Measurements from ENCODE around the gene PICALM. TPM values are rescaled to one million over a fixed set of nuclear protein-coding genes. Genes with fewer than 3 reads are reported as not detected.
"Not testable (repeated sequence)": the region's sequence is repeated elsewhere in the genome, so short reads cannot be mapped to it uniquely, and the experiment has no call there.

Gene PICALM
- total RNA-seq, 3 donors from 2014 or later (not counting 1 experiment from before 2014, with no cell fraction given): 262 to 291 (median 285) TPM

DNA sequence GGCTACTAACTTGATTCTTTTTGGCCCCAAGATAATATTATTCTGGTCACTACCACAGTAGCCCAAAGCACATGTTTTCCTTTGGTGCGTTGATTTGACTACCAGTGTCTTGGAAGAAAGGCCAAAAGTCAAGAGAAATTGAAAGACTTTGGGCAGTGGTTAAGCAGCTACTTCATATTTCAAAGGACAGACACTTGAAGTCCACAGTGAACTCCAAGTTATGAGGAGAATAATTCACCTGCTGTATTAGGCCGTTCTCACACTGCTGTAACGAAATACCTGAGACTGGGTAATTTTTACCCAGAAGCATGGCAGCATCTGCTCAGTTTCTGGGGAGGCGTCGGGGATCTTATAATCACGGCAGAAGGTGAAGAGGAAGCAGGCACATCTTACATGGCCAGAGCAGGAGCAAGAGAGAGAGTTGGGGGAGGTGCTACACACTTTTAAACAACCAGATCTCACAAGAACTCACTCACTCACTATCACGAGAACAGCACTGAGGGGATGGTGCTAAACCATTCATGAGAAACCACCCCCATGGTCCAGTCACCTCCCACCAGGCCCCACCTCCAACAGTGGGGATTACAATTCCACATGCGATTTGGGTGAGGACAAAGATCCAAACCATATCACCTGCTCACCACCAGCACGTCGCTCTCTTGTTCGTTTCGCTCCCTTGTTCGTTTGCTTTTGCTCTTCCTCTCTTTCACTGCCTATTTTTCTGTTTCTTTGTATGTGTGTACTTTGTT lies 40.2 kb upstream of the PICALM start:
- Mint-ChIP-seq H3K4me3 (no peak overlapping the region), H3K36me3 (no peaks in the 10 kb centered on the region), H3K27me3 (ENCODE audit: low read depth in 2 of 2) (peaks cover 0 to 3% of the 10 kb centered on the region in 2 donors), H3K27ac (peak overlapping the region in 1 of 2 donors; percentile 27), H3K9me3 (no peaks in the 10 kb centered on the region), H3K4me1 (peaks cover 11 to 13% of the 10 kb centered on the region in 2 donors)
- H3K4me1 ChIP-seq (ENCODE audit: control insufficient read depth, insufficient read depth, low read length): no peaks in the 10 kb centered on the region
- ATAC-seq (no peak), DNase-seq (no peak)
- no peak overlapping the region for H3K27ac ChIP-seq (ENCODE audit: low read length)
- H3K36me3 ChIP-seq (ENCODE audit: control insufficient read depth, insufficient read depth, low read length): no peaks in the 10 kb centered on the region
- 92% methylated on average over 11 of the region's 13 CpGs for WGBS (ENCODE audit: insufficient coverage)
- intact Hi-C loops (cut with micrococcal nuclease): no loop called here
- no peaks in the 10 kb centered on the region for H3K9me3 ChIP-seq (ENCODE audit: control insufficient read depth, insufficient read depth, low read length)
- H3K4me3 ChIP-seq (ENCODE audit: low read length): no peak overlapping the region
- TF ChIP-seq, protein P1, sequence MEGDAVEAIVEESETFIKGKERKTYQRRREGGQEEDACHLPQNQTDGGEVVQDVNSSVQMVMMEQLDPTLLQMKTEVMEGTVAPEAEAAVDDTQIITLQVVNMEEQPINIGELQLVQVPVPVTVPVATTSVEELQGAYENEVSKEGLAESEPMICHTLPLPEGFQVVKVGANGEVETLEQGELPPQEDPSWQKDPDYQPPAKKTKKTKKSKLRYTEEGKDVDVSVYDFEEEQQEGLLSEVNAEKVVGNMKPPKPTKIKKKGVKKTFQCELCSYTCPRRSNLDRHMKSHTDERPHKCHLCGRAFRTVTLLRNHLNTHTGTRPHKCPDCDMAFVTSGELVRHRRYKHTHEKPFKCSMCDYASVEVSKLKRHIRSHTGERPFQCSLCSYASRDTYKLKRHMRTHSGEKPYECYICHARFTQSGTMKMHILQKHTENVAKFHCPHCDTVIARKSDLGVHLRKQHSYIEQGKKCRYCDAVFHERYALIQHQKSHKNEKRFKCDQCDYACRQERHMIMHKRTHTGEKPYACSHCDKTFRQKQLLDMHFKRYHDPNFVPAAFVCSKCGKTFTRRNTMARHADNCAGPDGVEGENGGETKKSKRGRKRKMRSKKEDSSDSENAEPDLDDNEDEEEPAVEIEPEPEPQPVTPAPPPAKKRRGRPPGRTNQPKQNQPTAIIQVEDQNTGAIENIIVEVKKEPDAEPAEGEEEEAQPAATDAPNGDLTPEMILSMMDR (IDR thresholded peaks at IDR 0.05): no peak
- no peaks in the 10 kb centered on the region for H3K27me3 ChIP-seq (ENCODE audit: control insufficient read depth, insufficient read depth, low read length)

DNA sequence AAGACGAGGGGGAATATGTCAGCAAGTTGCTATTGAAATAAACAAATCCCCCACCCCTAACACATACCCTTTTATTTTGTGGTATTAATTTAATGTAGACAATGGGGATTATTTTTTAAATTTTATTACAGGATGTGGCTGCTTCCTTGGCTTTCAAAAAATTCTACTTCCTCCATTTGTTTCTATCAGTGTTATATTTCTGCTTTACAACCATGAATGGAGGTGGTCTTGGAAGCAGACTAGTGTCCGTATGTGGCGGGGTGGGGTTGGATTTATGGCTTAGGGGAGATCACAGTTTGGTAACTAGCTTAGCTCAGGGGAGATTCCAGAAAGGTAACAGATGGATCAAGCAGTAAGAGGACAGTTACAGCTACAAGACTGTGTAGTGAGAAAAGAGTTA lies 39.3 kb upstream of the PICALM start:
- no peak overlapping the region for H3K27ac ChIP-seq (ENCODE audit: low read length)
- WGBS (ENCODE audit: insufficient coverage): 62% methylated on average over 2 of the region's 3 CpGs
- H3K27me3 ChIP-seq (ENCODE audit: control insufficient read depth, insufficient read depth, low read length): no peaks in the 10 kb centered on the region
- no peak overlapping the region for H3K4me3 ChIP-seq (ENCODE audit: low read length)
- Mint-ChIP-seq H3K27me3 (ENCODE audit: low read depth in 2 of 2) (no peaks in the 10 kb centered on the region), H3K4me1 (peaks cover 11 to 13% of the 10 kb centered on the region in 2 donors), H3K27ac (no peak overlapping the region), H3K9me3 (no peaks in the 10 kb centered on the region), H3K4me3 (no peak overlapping the region), H3K36me3 (no peaks in the 10 kb centered on the region)
- TF ChIP-seq, protein P1 (IDR thresholded peaks at IDR 0.05): no peak
- DNase-seq: no peak
- no peak for ATAC-seq
- intact Hi-C loops (cut with micrococcal nuclease): no loop called here
- no peaks in the 10 kb centered on the region for H3K4me1 ChIP-seq (ENCODE audit: control insufficient read depth, insufficient read depth, low read length)
- H3K36me3 ChIP-seq (ENCODE audit: control insufficient read depth, insufficient read depth, low read length): no peaks in the 10 kb centered on the region
- no peaks in the 10 kb centered on the region for H3K9me3 ChIP-seq (ENCODE audit: control insufficient read depth, insufficient read depth, low read length)

DNA sequence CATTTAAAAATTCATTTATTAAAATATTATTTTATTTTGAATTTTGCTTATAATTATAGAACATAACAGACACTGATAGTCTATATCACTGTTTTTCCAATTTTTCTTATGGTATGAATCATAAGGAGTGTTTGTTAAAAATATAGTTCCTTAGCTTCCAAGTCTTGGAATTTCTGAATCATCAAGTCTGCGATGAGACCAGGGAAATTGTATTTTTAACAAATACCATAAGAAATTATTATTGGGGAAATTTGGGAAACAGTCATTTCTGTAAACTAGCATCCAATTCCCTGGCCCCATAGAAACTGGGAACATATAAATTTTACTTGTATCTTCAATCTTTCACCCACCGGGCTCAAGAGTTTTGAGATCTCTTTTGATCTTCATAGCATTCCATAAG lies 38.0 kb upstream of the PICALM start:
- Histone ChIP-seq H3K9me3 (ENCODE audit: control insufficient read depth, insufficient read depth, low read length) (no peaks in the 10 kb centered on the region), H3K27me3 (ENCODE audit: control insufficient read depth, insufficient read depth, low read length) (no peaks in the 10 kb centered on the region), H3K4me3 (ENCODE audit: low read length) (no peak overlapping the region), H3K4me1 (ENCODE audit: control insufficient read depth, insufficient read depth, low read length) (no peaks in the 10 kb centered on the region), H3K36me3 (ENCODE audit: control insufficient read depth, insufficient read depth, low read length) (no peaks in the 10 kb centered on the region), H3K27ac (ENCODE audit: low read length) (no peak overlapping the region)
- no peaks in the 10 kb centered on the region for H3K9me3 Mint-ChIP-seq
- H3K4me3 Mint-ChIP-seq: no peak overlapping the region
- WGBS (ENCODE audit: insufficient coverage): 100% methylated on average over 1 of the region's 2 CpGs
- intact Hi-C loops (cut with micrococcal nuclease): no loop called here
- H3K27ac Mint-ChIP-seq: no peak overlapping the region
- DNase-seq (no peak), ATAC-seq (no peak)
- peaks cover 11 to 13% of the 10 kb centered on the region in 2 donors for H3K4me1 Mint-ChIP-seq
- no peaks in the 10 kb centered on the region for H3K36me3 Mint-ChIP-seq
- TF ChIP-seq, protein P1 (IDR thresholded peaks at IDR 0.05): no peak
- H3K27me3 Mint-ChIP-seq (ENCODE audit: low read depth in 2 of 2): no peaks in the 10 kb centered on the region

DNA sequence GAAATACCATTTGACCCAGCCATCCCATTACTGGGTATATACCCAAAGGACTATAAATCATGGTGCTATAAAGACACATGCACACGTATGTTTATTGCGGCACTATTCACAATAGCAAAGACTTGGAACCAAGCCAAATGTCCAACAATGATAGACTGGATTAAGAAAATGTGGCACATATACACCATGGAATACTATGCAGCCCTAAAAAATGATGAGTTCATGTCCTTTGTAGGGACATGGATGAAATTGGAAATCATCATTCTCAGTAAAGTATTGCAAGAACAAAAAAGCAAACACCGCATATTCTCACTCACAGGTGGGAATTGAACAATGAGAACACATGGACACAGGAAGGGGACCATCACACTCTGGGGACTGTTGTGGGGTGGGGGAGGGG lies 37.1 kb upstream of the PICALM start:
- H3K27ac Mint-ChIP-seq; intact Hi-C loops (cut with micrococcal nuclease); H3K27ac ChIP-seq (ENCODE audit: low read length); H3K4me3 ChIP-seq (ENCODE audit: low read length); H3K9me3 ChIP-seq (ENCODE audit: control insufficient read depth, insufficient read depth, low read length); H3K27me3 ChIP-seq (ENCODE audit: control insufficient read depth, insufficient read depth, low read length); H3K36me3 ChIP-seq (ENCODE audit: control insufficient read depth, insufficient read depth, low read length); H3K4me3 Mint-ChIP-seq; H3K4me1 ChIP-seq (ENCODE audit: control insufficient read depth, insufficient read depth, low read length); DNase-seq; H3K36me3 Mint-ChIP-seq; H3K9me3 Mint-ChIP-seq; ATAC-seq; H3K27me3 Mint-ChIP-seq (ENCODE audit: low read depth in 2 of 2): not testable (repeated sequence)
- no CpG with 5 or more reads among the region's 3 CpGs for WGBS (ENCODE audit: insufficient coverage)
- H3K4me1 Mint-ChIP-seq: peaks cover 11 to 13% of the 10 kb centered on the region in 2 donors

DNA sequence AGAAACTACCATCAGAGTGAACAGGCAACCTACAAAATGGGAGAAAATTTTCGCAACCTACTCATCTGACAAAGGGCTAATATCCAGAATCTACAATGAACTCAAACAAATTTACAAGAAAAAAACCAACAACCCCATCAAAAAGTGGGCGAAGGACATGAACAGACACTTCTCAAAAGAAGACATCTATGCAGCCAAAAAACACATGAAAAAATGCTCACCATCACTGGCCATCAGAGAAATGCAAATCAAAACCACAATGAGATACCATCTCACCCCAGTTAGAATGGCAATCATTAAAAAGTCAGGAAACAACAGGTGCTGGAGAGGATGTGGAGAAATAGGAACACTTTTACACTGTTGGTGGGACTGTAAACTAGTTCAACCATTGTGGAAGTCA lies 36.7 kb upstream of the PICALM start:
- ATAC-seq; H3K9me3 Mint-ChIP-seq; H3K27ac ChIP-seq (ENCODE audit: low read length); H3K27ac Mint-ChIP-seq; DNase-seq; H3K27me3 Mint-ChIP-seq (ENCODE audit: low read depth in 2 of 2); H3K4me3 ChIP-seq (ENCODE audit: low read length); intact Hi-C loops (cut with micrococcal nuclease); H3K4me3 Mint-ChIP-seq; H3K27me3 ChIP-seq (ENCODE audit: control insufficient read depth, insufficient read depth, low read length); H3K9me3 ChIP-seq (ENCODE audit: control insufficient read depth, insufficient read depth, low read length); H3K36me3 ChIP-seq (ENCODE audit: control insufficient read depth, insufficient read depth, low read length); H3K36me3 Mint-ChIP-seq; H3K4me1 ChIP-seq (ENCODE audit: control insufficient read depth, insufficient read depth, low read length): not testable (repeated sequence)
- peaks cover 11 to 13% of the 10 kb centered on the region in 2 donors for H3K4me1 Mint-ChIP-seq
- WGBS (ENCODE audit: insufficient coverage): no CpG with 5 or more reads among the region's 2 CpGs
